Measurements from ENCODE around the gene KIF6.

Gene KIF6

GRCh38 chr6:39558591-39559190 lies 166.5 kb downstream of the KIF6 start:
- no peak for TF ChIP-seq CTCF (conservative IDR thresholded peaks at IDR 0.05; ENCODE audit: low read length)
- no peak overlapping the region for H3K4me3 ChIP-seq (ENCODE audit: low read length)
- peak; percentile 37 for DNase-seq (ENCODE audit: low read depth)

- no peak overlapping the region for H3K4me3 ChIP-seq (ENCODE audit: low read length)
- TF ChIP-seq CTCF (conservative IDR thresholded peaks at IDR 0.05; ENCODE audit: low read length), result no peak
- DNase-seq (ENCODE audit: low read depth), result no peak
Observed at GRCh38 chr6:39558079-39558478, 167.1 kb downstream of the KIF6 start.

GRCh38 chr6:39555136-39555535 lies 170.1 kb downstream of the KIF6 start:
- DNase-seq (ENCODE audit: low read depth), result no peak
- no peak overlapping the region for H3K4me3 ChIP-seq (ENCODE audit: low read length)
- TF ChIP-seq CTCF (conservative IDR thresholded peaks at IDR 0.05; ENCODE audit: low read length), result no peak

GRCh38 chr6:39553860-39554802 lies 171.1 kb downstream of the KIF6 start:
- no peak for TF ChIP-seq CTCF (conservative IDR thresholded peaks at IDR 0.05; ENCODE audit: low read length)
- DNase-seq (ENCODE audit: low read depth), result peak; percentile 83
- H3K4me3 ChIP-seq (ENCODE audit: low read length), result no peak overlapping the region

GRCh38 chr6:39553029-39553428 lies 172.2 kb downstream of the KIF6 start:
- no peak overlapping the region for H3K4me3 ChIP-seq (ENCODE audit: low read length)
- TF ChIP-seq CTCF (conservative IDR thresholded peaks at IDR 0.05; ENCODE audit: low read length), result no peak
- DNase-seq (ENCODE audit: low read depth), result no peak

GRCh38 chr6:39550191-39550590 lies 175.0 kb downstream of the KIF6 start:
- no peak overlapping the region for H3K4me3 ChIP-seq (ENCODE audit: low read length)
- DNase-seq (ENCODE audit: low read depth), result no peak
- no peak for TF ChIP-seq CTCF (conservative IDR thresholded peaks at IDR 0.05; ENCODE audit: low read length)

GRCh38 chr6:39546731-39547130 lies 178.5 kb downstream of the KIF6 start:
- TF ChIP-seq CTCF (conservative IDR thresholded peaks at IDR 0.05; ENCODE audit: low read length), result no peak
- H3K4me3 ChIP-seq (ENCODE audit: low read length), result no peak overlapping the region
- DNase-seq (ENCODE audit: low read depth), result no peak

Measured in AG10803 (cell line).